ENCODE measurements around the gene NEO1. TPM values are rescaled to one million over a fixed set of nuclear protein-coding genes. Genes with fewer than 3 reads are reported as not detected.
A peak's percentile ranks its signal among the peaks of the same experiment; 100 is the strongest.

The NEO1 gene
- polyA plus RNA-seq, 1 donor (not counting 4 experiments of a cell fraction or from before 2014, with no cell fraction given), result 4.4 TPM

DNA sequence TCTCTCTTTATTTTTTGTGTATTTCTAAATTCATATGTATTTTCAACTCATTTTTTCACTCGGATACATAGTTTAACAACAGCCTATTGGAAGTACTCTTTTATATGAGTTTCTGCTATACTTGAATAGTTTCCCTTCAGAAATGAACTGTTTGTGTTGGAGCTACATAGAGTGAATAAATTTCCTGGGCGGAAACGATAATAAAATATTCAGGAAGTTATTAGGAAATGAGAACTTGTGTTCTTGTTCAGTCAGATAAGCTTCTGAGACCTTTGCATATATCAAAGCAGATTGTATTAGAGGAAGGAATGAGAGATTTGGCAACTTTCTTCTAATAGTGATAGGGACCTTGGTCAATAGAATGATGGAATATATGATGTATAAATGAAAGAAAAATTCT lies 27.3 kb downstream of the NEO1 start:
- no peak for DNase-seq (ENCODE audit: low read depth, low spot score)
- H3K27me3 ChIP-seq (ENCODE audit: control insufficient read depth, extremely low read depth, insufficient read depth, low read length), result no peaks in the 10 kb centered on the region
- dilution Hi-C loops (cut with MboI; ENCODE audit: extremely low pct_ligation_motif_present, low sequenced_read_pairs), result no loop called here
- H3K9me1 ChIP-seq (ENCODE audit: control insufficient read depth, extremely low read depth, insufficient read depth, low read length), result no peaks in the 10 kb centered on the region
- TF ChIP-seq, protein P1, sequence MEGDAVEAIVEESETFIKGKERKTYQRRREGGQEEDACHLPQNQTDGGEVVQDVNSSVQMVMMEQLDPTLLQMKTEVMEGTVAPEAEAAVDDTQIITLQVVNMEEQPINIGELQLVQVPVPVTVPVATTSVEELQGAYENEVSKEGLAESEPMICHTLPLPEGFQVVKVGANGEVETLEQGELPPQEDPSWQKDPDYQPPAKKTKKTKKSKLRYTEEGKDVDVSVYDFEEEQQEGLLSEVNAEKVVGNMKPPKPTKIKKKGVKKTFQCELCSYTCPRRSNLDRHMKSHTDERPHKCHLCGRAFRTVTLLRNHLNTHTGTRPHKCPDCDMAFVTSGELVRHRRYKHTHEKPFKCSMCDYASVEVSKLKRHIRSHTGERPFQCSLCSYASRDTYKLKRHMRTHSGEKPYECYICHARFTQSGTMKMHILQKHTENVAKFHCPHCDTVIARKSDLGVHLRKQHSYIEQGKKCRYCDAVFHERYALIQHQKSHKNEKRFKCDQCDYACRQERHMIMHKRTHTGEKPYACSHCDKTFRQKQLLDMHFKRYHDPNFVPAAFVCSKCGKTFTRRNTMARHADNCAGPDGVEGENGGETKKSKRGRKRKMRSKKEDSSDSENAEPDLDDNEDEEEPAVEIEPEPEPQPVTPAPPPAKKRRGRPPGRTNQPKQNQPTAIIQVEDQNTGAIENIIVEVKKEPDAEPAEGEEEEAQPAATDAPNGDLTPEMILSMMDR (optimal IDR thresholded peaks at IDR 0.05 in 1 of 3, IDR thresholded peaks at IDR 0.05 in 1 of 3, conservative IDR thresholded peaks at IDR 0.05 in 1 of 3; ENCODE audit: extremely low read depth in 1 of 3, insufficient read depth in 2 of 3, low read length in 3 of 3), result no peak
- TF ChIP-seq EZH2 (IDR thresholded peaks at IDR 0.05; ENCODE audit: low read length), result no peak
- no peak overlapping the region for H3K27ac ChIP-seq (ENCODE audit: control insufficient read depth, insufficient read depth, low read length)
- no peak overlapping the region for H3K4me2 ChIP-seq (ENCODE audit: control insufficient read depth, extremely low read depth, insufficient read depth, low read depth, low read length)
- peaks cover 5% of the 10 kb centered on the region for H3K4me1 ChIP-seq (ENCODE audit: control insufficient read depth, extremely low read depth, insufficient read depth, low read length)
- no peaks in the 10 kb centered on the region for H3K79me2 ChIP-seq (ENCODE audit: control insufficient read depth, insufficient read depth, low read length)
- H4K20me1 ChIP-seq (ENCODE audit: control insufficient read depth, extremely low read depth, insufficient read depth, low read length), result no peaks in the 10 kb centered on the region
- no peaks in the 10 kb centered on the region for H3K9me3 ChIP-seq (ENCODE audit: control insufficient read depth, low read depth, low read length)
- no peak for FAIRE-seq
- no peak overlapping the region for H3K4me3 ChIP-seq (ENCODE audit: control insufficient read depth in 2 of 3, extremely low read depth in 1 of 3, insufficient read depth in 2 of 3, low read depth in 1 of 3, low read length in 3 of 3)
- no peak overlapping the region for H3K9ac ChIP-seq (ENCODE audit: control insufficient read depth, extremely low read depth, insufficient read depth, low read length)
- no peak overlapping the region for H2AFZ ChIP-seq (ENCODE audit: control insufficient read depth, low read length)
- H3K36me3 ChIP-seq (ENCODE audit: control insufficient read depth in 2 of 2, extremely low read depth in 1 of 2, insufficient read depth in 2 of 2, low read length in 2 of 2), result no peaks in the 10 kb centered on the region

DNA sequence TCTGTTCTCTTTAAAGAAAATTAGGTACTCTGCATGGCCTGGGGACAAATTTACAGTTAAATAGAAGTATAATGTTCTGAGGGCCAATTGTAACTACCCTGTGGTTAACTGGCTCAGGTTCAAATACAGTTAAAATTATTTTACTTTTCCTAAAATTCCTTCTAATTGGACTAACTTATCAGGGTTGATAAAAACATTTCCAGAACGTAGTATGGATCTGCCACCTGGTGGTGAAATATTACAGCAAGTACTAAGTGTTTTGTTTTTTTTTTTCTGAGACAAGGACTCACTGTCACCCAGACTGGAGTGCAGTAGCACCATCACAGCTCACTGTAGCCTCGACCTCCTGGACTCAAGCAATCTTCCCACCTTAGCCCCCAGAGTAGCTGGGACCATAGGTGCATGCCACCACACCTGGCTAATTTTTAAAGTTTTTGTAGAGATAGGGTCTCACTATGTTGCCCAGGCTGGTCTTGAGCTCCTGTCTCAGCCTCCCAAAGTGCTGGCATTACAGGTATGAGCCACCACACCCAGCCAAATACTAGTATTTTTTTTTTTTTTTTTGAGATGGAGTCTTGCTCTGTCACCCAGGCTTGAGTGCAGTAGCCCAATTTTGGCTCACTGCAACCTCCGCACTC lies 29.2 kb downstream of the NEO1 start:
- no peaks in the 10 kb centered on the region for H3K9me1 ChIP-seq (ENCODE audit: control insufficient read depth, extremely low read depth, insufficient read depth, low read length)
- no peak overlapping the region for H3K9ac ChIP-seq (ENCODE audit: control insufficient read depth, extremely low read depth, insufficient read depth, low read length)
- TF ChIP-seq, protein P1 (optimal IDR thresholded peaks at IDR 0.05 in 1 of 3, IDR thresholded peaks at IDR 0.05 in 1 of 3, conservative IDR thresholded peaks at IDR 0.05 in 1 of 3; ENCODE audit: extremely low read depth in 1 of 3, insufficient read depth in 2 of 3, low read length in 3 of 3), result peak in 2 of 3 experiments; percentile 53 to 54
- TF ChIP-seq EZH2 (IDR thresholded peaks at IDR 0.05; ENCODE audit: low read length), result no peak
- H3K79me2 ChIP-seq (ENCODE audit: control insufficient read depth, insufficient read depth, low read length), result no peaks in the 10 kb centered on the region
- DNase-seq (ENCODE audit: low read depth, low spot score), result no peak
- no peaks in the 10 kb centered on the region for H3K27me3 ChIP-seq (ENCODE audit: control insufficient read depth, extremely low read depth, insufficient read depth, low read length)
- no peak overlapping the region for H3K4me3 ChIP-seq (ENCODE audit: control insufficient read depth in 2 of 3, extremely low read depth in 1 of 3, insufficient read depth in 2 of 3, low read depth in 1 of 3, low read length in 3 of 3)
- H3K27ac ChIP-seq (ENCODE audit: control insufficient read depth, insufficient read depth, low read length), result no peak overlapping the region
- H3K36me3 ChIP-seq (ENCODE audit: control insufficient read depth in 2 of 2, extremely low read depth in 1 of 2, insufficient read depth in 2 of 2, low read length in 2 of 2), result no peaks in the 10 kb centered on the region
- dilution Hi-C loops (cut with MboI; ENCODE audit: extremely low pct_ligation_motif_present, low sequenced_read_pairs), result no loop called here
- no peaks in the 10 kb centered on the region for H4K20me1 ChIP-seq (ENCODE audit: control insufficient read depth, extremely low read depth, insufficient read depth, low read length)
- peaks cover 5% of the 10 kb centered on the region for H3K4me1 ChIP-seq (ENCODE audit: control insufficient read depth, extremely low read depth, insufficient read depth, low read length)
- peak; percentile 76 for FAIRE-seq
- no peak overlapping the region for H3K4me2 ChIP-seq (ENCODE audit: control insufficient read depth, extremely low read depth, insufficient read depth, low read depth, low read length)
- no peaks in the 10 kb centered on the region for H3K9me3 ChIP-seq (ENCODE audit: control insufficient read depth, low read depth, low read length)
- no peak overlapping the region for H2AFZ ChIP-seq (ENCODE audit: control insufficient read depth, low read length)

Measured in keratinocyte (primary cell).